Measurements from ENCODE around the gene TTC7B. TPM values are rescaled to one million over a fixed set of nuclear protein-coding genes. Genes with fewer than 3 reads are reported as not detected.

The TTC7B gene
- total and polyA plus RNA-seq, 10 of the 15 experiments (the other 5 are each of a cell fraction or from before 2014, with no cell fraction given) = under 0.01 to 1.1 (median 0.26) TPM; not detected in 2

DNA sequence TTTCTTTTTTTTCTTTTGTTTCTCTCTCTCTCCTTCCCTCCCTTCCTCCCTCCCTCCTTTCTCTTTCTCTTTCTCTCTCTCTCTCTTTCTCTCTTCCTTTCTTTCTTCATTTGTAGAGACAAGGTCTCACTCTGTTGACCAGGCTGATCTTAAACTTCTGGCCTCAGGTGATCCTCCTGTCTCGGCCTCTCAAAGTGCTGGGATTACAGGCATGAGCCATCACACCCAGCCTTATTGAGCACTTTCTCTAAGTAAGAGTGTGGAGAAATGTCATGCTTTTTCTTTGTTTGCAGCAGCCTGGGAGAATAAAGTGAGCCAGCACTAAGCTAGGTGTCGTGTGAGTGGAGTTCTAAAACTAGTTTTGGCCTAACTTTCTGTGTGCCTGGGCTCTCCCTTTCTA lies 74.0 kb downstream of the TTC7B start:
- H3K9me3 ChIP-seq (replicated peaks; ENCODE audit: control insufficient read depth, insufficient read depth, low read length) = no peaks in the 10 kb centered on the region
- H3K4me1 ChIP-seq (ENCODE audit: control insufficient read depth, insufficient read depth, low read length) = no peaks in the 10 kb centered on the region
- DNase-seq (ENCODE audit: low read depth, low spot score) = no peak
- ChIA-PET RAD21 (ENCODE audit: unreplicated experiment) (no interaction called here), SMC1A (ENCODE audit: uncharacterized antibody, unreplicated experiment) (interaction anchor here (1.1 kb wide), 1 partner anchor 15 kb away, joined by 3 read pairs; no protein-coding TSS in a partner anchor), POLR2A (no interaction called here), CTCF (interaction anchor here (0.9 to 1.2 kb wide), 2 partner anchors 9 to 45 kb away, joined by 3 to 4 read pairs; no protein-coding TSS in a partner anchor)
- no peak for ATAC-seq
- H3K9ac ChIP-seq (ENCODE audit: control insufficient read depth, insufficient read depth, low read length) = no peak overlapping the region
- no peak for FAIRE-seq
- in situ Hi-C loops (cut with MboI) (no loop called here), intact Hi-C loops (cut with micrococcal nuclease; ENCODE audit: unreplicated experiment) (no loop called here)
- no peaks in the 10 kb centered on the region for H4K20me1 ChIP-seq (ENCODE audit: control insufficient read depth, insufficient read depth)
- H3K27me3 ChIP-seq (replicated peaks in 1 of 2; ENCODE audit: control insufficient read depth in 2 of 2, insufficient read depth in 2 of 2, low read length in 1 of 2) = no peaks in the 10 kb centered on the region
- WGBS (ENCODE audit: insufficient coverage, insufficient replicate concordance, low lambda C conversion rate, missing lambda C conversion rate) = 13% methylated on average over 2 of the region's 2 CpGs
- TF ChIP-seq EED (IDR thresholded peaks at IDR 0.05; ENCODE audit: low read depth) (no peak), JUND (IDR thresholded peaks at IDR 0.05; ENCODE audit: low read depth, low read length) (no peak), CHD2 (IDR thresholded peaks at IDR 0.05; ENCODE audit: borderline replicate concordance, low read depth, low read length) (no peak)
- TF ChIP-seq, protein P1, sequence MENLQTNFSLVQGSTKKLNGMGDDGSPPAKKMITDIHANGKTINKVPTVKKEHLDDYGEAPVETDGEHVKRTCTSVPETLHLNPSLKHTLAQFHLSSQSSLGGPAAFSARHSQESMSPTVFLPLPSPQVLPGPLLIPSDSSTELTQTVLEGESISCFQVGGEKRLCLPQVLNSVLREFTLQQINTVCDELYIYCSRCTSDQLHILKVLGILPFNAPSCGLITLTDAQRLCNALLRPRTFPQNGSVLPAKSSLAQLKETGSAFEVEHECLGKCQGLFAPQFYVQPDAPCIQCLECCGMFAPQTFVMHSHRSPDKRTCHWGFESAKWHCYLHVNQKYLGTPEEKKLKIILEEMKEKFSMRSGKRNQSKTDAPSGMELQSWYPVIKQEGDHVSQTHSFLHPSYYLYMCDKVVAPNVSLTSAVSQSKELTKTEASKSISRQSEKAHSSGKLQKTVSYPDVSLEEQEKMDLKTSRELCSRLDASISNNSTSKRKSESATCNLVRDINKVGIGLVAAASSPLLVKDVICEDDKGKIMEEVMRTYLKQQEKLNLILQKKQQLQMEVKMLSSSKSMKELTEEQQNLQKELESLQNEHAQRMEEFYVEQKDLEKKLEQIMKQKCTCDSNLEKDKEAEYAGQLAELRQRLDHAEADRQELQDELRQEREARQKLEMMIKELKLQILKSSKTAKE (IDR thresholded peaks at IDR 0.05; ENCODE audit: low read depth, poor library complexity, severe bottlenecking) = no peak
- BruUV-seq (replicated peaks) = no TSS peak
- H3K79me2 ChIP-seq (ENCODE audit: control insufficient read depth, insufficient read depth, low read length) = no peaks in the 10 kb centered on the region
- H3K4me3 ChIP-seq = no peak overlapping the region
- H3K4me2 ChIP-seq (ENCODE audit: control insufficient read depth, insufficient read depth) = no peak overlapping the region
- H3K27ac ChIP-seq (ENCODE audit: control insufficient read depth, insufficient read depth) = no peak overlapping the region
- H3K36me3 ChIP-seq (ENCODE audit: control insufficient read depth in 2 of 2, insufficient read depth in 2 of 2, low read length in 1 of 2) = no peaks in the 10 kb centered on the region
- H2AFZ ChIP-seq (ENCODE audit: control insufficient read depth, low read depth, low read length) = no peak overlapping the region

DNA sequence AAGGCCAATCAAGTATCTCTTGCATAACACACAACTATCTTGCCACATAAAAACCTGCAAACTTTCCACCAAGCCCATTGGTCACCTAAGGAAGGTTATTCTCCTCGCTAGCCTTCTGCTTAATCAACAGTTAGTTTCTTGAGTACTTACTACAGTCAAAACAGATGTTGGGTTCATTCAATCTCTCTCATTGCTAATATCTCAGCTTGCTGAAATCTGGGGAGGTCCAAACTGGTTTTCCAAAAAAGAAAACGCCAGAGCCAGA lies 74.6 kb downstream of the TTC7B start:
- H3K9ac ChIP-seq (ENCODE audit: control insufficient read depth, insufficient read depth, low read length) = no peak overlapping the region
- ChIA-PET POLR2A (no interaction called here), RAD21 (ENCODE audit: unreplicated experiment) (no interaction called here), CTCF (interaction anchor here (0.9 to 1.2 kb wide), 2 partner anchors 10 to 44 kb away, joined by 3 to 4 read pairs; no protein-coding TSS in a partner anchor), SMC1A (ENCODE audit: uncharacterized antibody, unreplicated experiment) (interaction anchor here (1.1 kb wide), 1 partner anchor 16 kb away, joined by 3 read pairs; no protein-coding TSS in a partner anchor)
- no peaks in the 10 kb centered on the region for H3K36me3 ChIP-seq (ENCODE audit: control insufficient read depth in 2 of 2, insufficient read depth in 2 of 2, low read length in 1 of 2)
- no peak overlapping the region for H2AFZ ChIP-seq (ENCODE audit: control insufficient read depth, low read depth, low read length)
- no peaks in the 10 kb centered on the region for H3K27me3 ChIP-seq (replicated peaks in 1 of 2; ENCODE audit: control insufficient read depth in 2 of 2, insufficient read depth in 2 of 2, low read length in 1 of 2)
- FAIRE-seq = no peak
- in situ Hi-C loops (cut with MboI) = no loop called here
- no peak overlapping the region for H3K27ac ChIP-seq (ENCODE audit: control insufficient read depth, insufficient read depth)
- no peaks in the 10 kb centered on the region for H3K9me3 ChIP-seq (replicated peaks; ENCODE audit: control insufficient read depth, insufficient read depth, low read length)
- no peaks in the 10 kb centered on the region for H3K79me2 ChIP-seq (ENCODE audit: control insufficient read depth, insufficient read depth, low read length)
- WGBS (ENCODE audit: insufficient coverage, insufficient replicate concordance, low lambda C conversion rate, missing lambda C conversion rate) = 24% methylated on average over 2 of the region's 2 CpGs
- no peak overlapping the region for H3K4me2 ChIP-seq (ENCODE audit: control insufficient read depth, insufficient read depth)
- H4K20me1 ChIP-seq (ENCODE audit: control insufficient read depth, insufficient read depth) = no peaks in the 10 kb centered on the region
- no peaks in the 10 kb centered on the region for H3K4me1 ChIP-seq (ENCODE audit: control insufficient read depth, insufficient read depth, low read length)
- no peak for ATAC-seq
- no peak for DNase-seq (ENCODE audit: low read depth, low spot score)
- TF ChIP-seq BMI1 (IDR thresholded peaks at IDR 0.05; ENCODE audit: borderline replicate concordance) (no peak), KLF5 (IDR thresholded peaks at IDR 0.05; ENCODE audit: partially characterized antibody) (no peak), TBL1XR1 (IDR thresholded peaks at IDR 0.05; ENCODE audit: low read depth, low read length) (no peak), GABPA (IDR thresholded peaks at IDR 0.05; ENCODE audit: low read depth) (no peak), NBN (IDR thresholded peaks at IDR 0.05) (no peak)
- no TSS peak for BruUV-seq (replicated peaks)
- H3K4me3 ChIP-seq = no peak overlapping the region
- intact Hi-C loops (cut with micrococcal nuclease; ENCODE audit: unreplicated experiment) = no loop called here
